SU-DHL-6 (cell line): ENCODE data around the gene USP11.

ENCODE experiments used
- CTCF ChIP-seq: fragments of 200-600 bp; sonication (generic); IDR thresholded peaks from one replicate; pipeline ENCODE4 v1.5.1; 2017; ENCODE audit warnings: antibody characterized with exemption, mild to moderate bottlenecking, low read length, moderate library complexity; ENCODE audit not compliant: insufficient read depth, poor library complexity, severe bottlenecking
- EZH2phosphoT487 ChIP-seq: fragments of 200-600 bp; sonication (generic), shearing (Covaris generic); conservative IDR thresholded peaks from 2 replicates; pipeline ENCODE4 v1.6.1; 2018; ENCODE audit warnings: mild to moderate bottlenecking, antibody characterized with exemption, low read length, moderate library complexity, mixed read lengths

- TF ChIP-seq CTCF (no peak), EZH2phosphoT487 (no peak)
These were observed 50.4 kb downstream of the USP11 start for GRCh38 chrX:47283015-47283771.
